ENCODE measurements around the gene SLA2.
A peak's percentile ranks its signal among the peaks of the same experiment; 100 is the strongest.

SLA2 gene

DNA sequence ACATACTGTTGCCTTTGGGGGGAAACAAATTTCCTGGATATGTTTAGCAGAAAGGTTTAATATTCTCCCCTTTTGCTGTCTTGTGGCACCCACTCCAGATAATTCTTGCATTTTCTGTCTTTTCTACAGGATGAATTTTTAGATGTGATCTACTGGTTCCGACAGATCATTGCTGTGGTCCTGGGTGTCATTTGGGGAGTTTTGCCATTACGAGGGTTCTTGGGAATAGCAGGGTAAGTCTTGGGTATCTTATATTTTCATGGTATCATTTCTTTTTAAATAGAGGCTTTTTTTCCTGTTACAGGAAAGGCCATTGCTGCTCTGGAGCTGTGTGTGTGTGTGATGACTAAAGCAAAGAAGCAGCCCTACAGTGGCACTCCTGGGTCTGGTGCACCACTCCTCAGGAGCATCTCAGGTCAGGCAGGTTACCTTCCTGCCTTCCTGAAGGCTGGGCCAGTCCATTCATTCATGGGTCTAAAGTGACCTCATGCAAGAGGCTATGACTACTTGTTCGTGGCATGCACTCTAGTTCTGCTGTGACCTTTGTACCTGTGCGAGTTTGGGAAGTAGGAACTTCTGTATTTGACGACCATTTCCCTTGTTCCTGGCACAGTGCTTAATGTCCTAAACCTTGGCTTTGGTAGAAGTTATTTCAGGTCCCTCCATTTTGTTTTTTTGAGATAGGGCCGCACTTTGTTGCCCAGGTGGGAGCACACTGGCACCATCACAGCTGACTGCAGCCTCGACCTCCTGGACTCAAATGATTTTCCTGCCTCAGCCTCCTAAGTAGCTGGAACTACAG, 38.2 kb downstream of the SLA2 start:
- DNase-seq (ENCODE audit: low read depth), result no peak

DNA sequence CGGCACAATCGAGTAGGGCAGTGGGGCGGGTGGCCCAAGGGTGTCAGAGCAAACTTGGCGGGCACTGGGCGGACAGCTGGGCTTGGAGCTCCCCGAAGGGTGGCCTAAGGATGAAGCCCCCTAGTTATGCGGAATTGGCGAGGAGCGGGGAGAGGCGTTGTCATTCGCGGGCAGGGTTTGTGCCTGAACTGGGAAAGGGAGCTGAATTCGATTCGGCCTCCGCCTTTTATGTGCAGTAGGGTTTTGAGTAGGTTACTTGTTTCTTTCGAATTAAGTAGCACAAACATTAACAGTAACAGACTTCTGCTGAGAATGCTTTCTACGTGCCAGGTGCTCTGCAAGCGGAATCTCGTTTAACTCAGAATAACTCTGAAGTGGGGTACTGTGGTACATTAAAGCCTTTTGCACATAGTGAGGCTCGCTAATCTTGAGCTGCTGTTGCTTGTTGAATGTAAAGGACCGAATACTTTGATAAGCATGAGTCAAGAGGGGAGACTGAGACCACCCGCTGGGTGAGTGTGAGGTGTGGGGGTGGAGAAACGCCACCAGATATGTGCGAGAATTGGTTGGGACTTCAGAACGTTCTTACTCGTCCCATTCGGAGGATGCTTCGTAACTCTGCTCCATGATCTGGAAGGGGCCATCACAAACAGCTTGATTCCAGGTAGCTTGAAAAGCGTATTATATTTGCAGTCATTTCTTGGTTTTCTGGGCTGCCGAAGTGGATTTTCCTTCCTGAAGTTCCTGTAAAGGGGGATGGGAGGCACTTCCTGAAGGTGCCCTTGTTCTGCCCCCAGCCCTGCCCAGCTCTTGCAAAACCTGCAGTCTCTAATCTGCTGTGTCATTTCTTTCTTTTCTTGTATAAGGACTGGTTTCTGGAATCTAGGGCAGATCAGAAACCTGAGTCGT, 39.6 kb downstream of the SLA2 start:
- no peak for DNase-seq (ENCODE audit: low read depth)

DNA sequence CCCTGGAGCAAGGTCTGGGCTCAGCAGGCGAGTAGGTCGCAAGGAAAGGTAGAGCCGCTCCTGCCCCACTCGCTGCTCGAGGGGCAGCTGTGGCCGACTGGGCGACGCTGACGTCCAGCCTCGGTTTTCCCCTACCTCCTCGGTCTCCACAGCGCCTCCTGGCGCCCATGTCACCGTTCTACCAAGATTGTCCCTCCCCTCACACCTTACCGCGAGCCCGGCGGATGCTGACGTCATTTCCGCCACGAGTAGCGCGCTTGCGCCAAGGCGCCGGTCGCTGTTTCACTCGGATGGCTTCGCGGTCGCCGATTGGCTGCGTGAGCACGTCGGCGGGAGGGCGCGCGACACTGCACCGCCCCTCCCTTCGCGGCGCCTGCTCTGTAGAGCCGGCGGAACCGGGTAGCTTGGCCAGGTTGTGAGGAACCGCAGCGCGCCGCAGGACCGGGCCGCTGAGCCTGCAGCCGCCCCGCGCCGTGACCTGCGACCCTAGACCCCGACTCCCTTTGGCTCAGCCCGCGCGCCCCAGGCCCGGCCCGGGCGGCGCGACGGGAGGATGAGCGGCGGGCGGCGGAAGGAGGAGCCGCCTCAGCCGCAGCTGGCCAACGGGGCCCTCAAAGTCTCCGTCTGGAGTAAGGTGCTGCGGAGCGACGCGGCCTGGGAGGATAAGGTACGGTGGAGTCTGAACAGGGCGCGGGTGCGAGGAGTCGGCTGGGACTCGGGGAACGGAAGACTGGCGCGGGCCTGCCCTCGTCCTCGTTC, 40.4 kb downstream of the SLA2 start, which contains the start of gene RAB5IF:
Gene RAB5IF (plus strand): TSS at position 381 of the 759 bp plus-strand sequence. CDS start 173 bp downstream, at position 554.
- peak; percentile 82 for DNase-seq (ENCODE audit: low read depth)

DNA sequence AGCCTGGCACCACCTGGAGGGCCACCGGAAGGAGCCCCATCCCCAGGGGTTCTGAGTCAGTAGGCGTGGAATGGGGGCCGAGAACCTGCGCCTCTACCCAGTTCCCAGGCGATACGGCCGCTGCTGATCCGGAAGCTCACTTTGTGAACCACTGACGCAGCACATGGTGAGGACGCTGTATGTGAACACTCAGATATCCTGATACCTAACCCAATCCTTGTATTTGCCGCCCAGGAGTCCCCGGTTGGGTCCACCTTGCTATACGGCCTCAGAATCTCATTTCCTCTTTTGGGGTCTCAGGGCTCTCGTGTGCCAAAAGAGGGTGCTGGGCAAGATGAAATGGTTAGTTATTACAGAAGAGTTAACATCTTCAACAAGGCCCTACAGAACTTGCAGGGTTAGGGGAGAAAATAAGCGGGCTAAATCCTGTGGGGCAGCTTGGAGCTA, 41.0 kb downstream of the SLA2 start:
- DNase-seq (ENCODE audit: low read depth), result no peak

DNA sequence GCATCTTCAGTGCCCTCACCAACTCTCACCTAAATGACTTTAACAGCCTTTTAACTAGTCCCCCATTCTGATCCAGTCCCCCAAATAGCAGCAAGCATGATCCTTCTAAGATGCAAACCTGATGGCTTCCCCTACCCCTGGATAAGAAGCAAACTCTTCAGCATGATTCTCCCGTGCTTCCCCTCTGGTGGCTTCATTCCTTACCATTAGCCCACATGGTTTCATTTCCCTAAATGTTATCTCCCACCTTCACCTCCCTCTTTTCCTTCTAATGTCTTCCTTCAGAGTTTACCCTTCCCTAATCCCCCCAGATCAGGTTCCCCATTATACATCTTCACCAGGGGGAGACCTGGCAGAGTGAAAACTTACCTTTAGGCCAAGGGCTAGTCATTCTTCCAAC, 44.5 kb downstream of the SLA2 start:
- no peak for DNase-seq (ENCODE audit: low read depth)

DNA sequence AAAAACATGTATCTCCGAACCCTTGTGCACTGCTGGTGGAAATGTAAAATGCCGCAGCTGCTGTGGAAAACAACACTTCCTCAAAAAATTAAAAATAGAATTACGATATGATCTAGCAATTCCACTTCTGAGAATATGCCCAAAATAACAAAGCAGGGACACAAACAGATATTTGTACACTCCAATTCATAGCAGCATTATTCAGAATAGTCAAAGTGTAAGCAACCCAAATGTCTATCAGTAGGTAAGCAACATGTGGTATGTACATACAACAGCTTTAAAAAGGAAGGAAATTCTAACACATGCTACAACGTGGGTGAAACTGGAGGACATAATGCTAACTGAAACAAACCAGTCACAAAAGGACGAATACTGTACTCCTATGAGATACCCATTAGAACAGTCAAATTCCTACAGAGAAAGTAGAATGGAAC, 46.1 kb downstream of the SLA2 start:
- no peak for DNase-seq (ENCODE audit: low read depth)

DNA sequence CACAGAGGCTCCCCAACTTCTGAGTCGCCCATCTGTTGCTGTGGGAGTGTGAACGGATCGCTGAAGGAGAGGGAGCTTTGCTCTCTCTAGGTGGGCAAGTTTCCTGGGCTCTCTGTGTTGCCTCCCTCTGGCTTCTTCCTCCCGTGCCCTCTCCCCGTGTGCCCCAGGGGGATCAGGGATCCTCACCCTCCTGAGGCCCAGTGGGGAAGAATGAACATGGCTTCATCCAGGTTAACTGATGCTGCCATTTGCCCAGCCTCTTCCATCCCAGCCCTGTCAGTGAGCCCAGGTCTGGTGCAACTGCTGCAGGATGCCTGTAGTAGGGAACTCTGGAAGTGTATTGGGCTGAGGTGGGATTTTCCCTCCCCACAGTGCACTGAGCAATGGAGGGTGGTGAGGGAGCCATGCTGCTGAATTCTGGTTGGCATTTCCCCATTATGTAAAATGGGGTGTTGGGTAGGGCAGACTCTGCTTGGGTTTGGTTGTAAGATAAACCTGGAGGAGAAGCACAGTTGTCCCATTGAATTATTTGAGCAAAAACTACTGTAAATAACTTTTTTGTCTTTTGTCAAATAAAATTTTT, 52.6 kb downstream of the SLA2 start:
- no peak for DNase-seq (ENCODE audit: low read depth)

DNA sequence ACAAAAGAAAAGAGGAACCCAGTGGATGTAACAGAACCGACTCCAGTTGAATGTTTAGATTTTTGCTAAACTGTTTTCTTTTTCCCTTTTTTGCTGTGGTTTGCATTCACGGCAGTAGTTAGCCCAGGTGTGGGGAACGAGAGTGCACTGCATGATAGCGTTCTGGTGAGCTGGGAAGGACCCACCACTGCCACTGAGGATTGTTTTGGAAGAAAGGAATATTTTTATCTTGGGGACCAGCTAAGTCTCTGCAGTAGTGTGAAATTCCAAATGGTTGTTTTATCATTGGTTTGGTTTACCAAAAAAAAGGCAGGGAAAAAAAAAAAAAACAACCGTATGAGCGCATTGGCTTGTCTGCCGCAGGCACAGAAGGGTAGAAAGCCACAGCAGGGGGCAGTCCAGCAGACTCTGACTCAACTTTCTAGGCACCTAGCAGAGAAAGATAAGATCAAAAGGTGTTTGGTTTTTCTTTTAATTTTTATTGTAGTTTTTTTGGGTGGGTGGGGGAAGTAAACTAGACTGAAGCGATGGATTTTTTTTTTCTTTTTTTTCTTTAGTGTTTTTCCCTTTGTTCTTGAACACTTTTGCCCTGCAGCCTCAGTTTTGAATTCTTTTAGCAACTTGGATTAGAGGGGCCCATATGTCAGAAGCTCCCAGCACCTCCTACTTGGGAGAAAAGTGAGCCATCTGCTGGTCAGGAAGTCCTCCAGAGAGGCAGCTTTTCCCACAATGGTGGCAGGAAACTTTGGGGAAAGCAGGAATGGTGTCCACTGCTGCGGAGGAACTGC, 53.9 kb downstream of the SLA2 start:
- DNase-seq (ENCODE audit: low read depth), result no peak

DNA sequence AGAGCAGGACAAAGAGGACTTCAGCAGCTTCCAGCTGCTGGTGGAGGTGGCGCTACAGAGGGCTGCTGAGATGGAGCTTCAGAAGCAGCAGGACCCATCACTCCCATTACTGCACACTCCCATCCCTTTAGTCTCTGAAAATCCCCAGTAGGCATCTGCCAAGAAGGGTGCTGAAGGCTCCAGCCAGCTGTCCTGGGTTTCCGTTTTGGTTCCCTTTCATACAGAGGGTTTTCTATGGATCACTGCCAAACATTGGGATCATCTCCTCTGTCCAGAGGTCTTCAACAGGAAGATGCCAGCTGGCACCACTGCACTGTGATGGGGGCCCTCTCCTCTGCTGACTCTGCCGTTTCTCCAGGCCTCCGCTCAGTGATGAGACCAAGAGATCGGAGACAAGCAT, 54.7 kb downstream of the SLA2 start:
- DNase-seq (ENCODE audit: low read depth), result no peak

DNA sequence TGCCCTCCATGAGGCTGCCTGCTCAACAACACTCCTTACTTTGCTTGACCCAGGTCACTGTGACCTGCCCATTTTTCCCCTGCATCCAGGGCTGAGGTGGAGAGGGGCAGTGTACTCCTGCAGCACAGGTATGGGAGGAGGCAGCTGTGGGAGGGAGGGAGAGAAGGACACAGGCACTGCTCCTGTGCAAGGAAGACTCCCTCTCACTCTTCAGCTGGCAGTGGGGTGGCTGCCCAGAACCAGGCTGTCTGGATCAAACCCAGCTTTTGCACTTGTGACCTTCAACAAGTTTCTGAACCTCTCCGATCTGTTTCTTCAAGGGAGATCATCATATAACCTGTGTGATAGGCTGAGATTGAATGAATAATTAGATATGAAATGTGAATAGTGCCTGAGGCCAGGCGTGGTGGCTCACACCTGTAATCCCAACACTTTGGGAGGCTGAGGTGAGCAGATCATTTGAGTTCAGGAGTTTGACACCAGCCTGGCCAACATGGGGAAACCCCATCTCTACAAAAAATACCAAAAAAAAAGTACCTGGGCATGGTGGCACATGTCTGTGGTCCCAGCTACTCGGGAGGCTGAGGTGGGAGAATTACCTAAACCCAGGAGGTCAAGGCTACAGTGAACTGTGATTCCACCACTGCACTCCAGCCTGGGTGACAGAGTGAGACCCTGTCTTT, 58.5 kb downstream of the SLA2 start:
- no peak for DNase-seq (ENCODE audit: low read depth)

DNA sequence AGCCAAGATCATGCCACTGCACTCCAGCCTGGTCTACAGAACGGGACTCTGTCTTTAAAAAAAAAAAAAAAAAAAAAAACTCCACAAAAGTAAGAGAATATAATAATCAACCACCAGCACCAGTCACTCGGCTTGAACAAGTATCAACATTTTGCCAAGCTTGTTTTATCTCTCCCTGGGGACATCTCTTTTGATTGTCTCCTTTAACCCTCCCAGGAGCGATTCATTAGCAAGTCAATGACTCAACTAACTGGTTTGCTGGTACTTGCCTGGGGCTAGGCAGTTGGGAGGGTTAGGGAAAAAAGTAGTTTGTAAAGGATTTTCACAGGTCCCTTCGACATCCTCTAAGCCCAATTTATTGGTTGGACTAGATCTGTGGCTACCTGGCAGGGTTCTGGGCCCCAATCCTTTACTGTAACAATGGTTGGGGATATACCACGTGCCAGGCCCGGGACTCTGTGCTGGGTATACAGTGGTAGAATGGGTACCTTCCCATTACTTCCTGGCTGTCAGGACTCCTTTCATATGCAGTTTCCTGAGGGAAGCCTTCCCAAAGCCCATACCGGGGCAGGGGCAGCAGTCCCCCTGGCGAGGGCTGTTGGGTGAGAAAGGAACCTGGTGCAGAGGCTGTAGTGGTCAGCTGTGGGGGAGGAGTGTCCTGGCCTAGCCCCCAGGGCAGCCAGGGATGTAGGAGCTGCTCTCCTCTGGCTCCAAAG, 60.4 kb downstream of the SLA2 start:
- DNase-seq (ENCODE audit: low read depth), result peak; percentile 58

DNA sequence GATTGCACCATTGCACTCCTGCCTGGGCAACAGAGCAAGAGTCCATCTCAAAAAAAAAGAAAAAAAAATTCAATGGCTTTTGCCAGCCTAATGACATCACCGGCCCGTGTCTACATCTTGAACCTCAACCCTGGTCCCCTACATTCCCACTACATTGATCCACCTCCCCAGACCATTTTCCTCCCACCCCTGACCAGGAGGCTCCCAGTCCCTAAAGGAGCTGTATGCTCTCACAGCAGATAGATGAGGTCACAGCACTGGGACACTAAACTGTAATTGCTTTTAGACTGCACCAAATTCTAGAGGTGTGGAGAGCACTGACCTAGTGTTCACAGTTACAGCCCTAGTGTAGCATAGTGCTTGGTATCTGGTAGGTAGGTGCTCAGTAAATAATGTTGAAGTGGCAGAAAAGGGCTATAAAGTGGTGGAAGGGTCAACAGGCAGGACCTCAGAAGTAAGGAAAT, 61.9 kb downstream of the SLA2 start:
- no peak for DNase-seq (ENCODE audit: low read depth)

DNA sequence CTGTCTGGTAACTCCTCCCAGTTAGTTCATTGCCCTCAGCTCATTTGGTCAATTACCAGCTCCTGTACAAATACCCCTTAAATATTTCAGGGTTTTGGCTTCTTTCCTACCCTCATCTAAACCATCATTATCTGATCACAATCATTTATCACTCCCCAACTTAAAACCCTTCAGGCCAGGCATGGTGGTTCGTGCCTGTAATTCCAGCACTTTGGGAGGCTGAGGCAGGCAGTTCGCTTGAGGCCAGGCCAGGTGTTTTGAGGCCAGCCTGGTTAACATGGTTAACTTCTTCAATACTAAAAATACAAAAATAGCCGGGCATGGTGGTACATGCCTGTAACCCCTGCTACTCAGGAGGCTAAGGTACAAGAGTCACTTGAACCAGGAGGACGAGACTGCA, 63.2 kb downstream of the SLA2 start:
- DNase-seq (ENCODE audit: low read depth), result no peak

DNA sequence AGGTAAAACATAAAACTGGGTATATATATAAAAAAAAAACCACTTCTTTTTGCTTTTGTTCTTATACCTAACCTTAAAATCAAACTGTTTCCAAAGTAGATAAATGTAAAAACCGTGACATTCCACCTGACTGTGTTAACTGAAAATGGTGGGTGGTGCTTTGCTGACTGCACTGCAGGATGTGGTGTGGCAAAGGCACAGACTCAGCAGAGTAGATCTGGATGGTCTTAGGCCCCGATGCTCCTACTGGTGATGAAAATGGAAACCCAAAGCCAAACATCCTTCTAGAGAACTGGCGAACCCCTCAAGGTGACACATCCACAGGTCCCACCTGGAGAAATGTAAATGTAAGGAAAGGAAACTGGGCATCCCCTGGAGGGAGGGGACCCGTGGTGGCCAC, 63.7 kb downstream of the SLA2 start:
- no peak for DNase-seq (ENCODE audit: low read depth)

DNA sequence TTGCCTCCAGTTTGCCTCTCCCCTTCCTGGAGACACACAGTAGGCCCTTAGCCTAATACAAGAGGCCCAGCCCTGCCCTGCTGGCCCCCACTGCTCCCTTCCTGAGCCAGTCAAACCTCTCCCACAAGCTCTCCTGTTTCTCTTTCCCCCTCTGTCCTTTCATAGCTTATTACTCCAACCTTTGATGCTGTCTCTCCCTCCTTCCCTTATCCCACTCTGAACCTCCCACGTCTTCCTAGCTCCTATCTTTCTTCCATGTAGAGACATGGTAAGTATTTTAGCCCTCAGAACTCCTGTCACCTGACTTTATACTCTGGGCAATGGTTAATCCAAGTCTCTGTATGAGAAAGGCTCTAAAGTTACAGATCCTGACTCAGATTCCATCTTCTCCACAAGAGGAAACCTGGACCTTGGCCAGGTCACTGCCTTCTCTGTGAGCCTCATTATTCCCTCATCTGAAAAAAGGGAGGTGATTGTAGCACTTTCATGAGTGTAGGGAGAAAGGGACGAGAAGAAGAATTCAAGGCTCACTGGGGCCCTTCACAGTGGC, 65.9 kb downstream of the SLA2 start:
- no peak for DNase-seq (ENCODE audit: low read depth)

DNA sequence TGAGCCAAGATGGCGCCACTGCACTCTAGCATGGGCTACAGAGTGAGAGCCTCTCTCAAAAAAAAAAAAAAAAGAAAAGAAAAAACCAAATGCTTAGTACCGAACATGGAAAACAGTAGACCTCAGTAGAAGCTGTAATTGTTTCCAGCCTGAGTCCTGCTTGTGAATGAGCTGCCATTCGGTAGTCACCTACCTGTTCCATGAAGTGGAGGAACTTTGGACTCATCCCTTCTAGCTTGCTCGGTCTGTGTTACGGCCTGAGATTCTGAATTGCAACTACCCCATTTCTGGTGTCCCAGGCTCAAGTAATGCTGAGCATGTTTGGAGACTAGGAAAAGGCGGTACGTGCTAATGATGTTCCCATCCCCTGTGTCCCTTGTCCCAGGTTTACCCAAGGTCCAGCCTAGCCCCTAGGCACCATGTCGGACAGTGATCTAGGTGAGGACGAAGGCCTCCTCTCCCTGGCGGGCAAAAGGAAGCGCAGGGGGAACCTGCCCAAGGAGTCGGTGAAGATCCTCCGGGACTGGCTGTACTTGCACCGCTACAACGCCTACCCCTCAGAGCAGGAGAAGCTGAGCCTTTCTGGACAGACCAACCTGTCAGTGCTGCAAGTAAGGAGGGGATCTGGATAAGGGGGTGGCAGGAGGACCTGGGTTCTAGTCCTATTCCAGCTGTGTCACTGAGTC, 67.5 kb downstream of the SLA2 start:
- DNase-seq (ENCODE audit: low read depth), result no peak

DNA sequence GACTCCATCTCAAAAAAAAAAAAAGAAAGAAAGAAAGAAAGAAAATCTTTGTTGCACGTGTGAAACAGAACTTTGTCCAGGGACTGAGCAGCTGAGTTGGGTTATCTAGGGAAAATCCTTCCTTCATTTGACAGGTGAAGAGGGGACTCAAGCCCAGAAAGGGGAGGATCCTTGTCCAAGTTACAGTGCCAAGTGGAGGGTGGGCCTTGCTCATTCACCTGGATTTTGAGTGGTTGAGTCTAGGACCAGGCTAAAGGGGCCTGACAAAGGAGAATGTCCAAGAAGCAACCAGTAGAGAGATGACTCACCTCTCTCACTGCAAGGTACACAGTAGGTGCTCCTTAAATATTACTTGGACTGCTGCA, 69.9 kb downstream of the SLA2 start:
- DNase-seq (ENCODE audit: low read depth), result no peak

DNA sequence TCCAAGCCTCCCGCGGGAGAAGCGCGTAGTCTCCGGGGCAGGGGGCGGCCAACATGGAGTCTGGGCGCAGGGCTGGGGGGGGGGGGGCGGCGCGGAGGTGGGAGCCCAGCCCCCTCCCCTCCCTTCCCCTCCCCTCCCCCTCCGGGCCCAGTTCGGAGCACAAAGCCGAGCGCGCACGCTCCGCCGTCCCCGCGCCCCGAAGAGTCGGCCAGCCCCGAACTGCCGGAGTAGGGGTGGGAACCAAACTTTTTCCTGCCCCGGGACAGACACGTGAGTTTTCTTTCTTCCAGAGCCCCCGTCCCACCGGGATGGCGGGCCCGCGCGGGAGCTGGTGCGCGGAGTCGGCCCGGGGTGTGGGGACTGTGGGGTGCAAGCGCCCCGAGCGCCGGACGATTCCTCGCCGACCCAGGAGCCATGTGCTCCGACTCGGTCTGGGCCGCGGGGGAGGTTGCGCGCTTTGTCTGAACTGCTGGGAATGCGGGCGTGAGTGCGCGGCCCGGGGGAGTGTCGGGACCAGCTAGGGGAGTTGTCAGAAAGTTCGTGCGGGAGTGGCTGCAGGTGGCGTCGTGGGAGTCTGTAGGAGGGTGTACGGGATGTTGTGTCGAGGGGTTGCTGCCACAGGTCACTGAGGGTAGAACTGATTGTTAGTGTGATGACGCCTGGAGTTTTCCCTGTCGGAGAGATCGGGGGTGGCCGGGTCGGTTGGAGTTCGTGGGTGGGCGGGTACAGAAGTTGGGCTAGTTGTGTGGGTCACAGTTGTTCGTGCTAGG, 71.4 kb downstream of the SLA2 start:
- DNase-seq (ENCODE audit: low read depth), result no peak

Measured in GM04503 (cell line).